Endothelial cell of umbilical vein (primary cell): ENCODE data around the gene HSPD1. TPM values are rescaled to one million over a fixed set of nuclear protein-coding genes. Genes with fewer than 3 reads are reported as not detected.

Experiments used
- Bru-seq: library from RNA; stranded (reverse); fragments of 400-500 nt; gene quantifications from one replicate; lab custom pipeline; 2021; lab: Mats Ljungman, UMichigan
- BruChase-seq, 2 experiments: library from RNA; stranded (reverse); fragments of 400-500 nt; gene quantifications; one replicate each; lab custom pipeline; 2021; lab: Mats Ljungman, UMichigan
- BruUV-seq: library from RNA; stranded (reverse); fragments of 400-500 nt; replicated peaks from 2 replicates; lab custom pipeline; 2021; lab: Mats Ljungman, UMichigan
- CTCF ChIA-PET: fragments of 300-600, 350-600 bp; sonication (Branson Sonifier 250); formaldehyde crosslinking; loops from one replicate; lab custom pipeline; 2021; ENCODE audit warnings: antibody characterized with exemption, inconsistent platforms; lab: Charles Lee
- POLR2A ChIA-PET: fragments of 300-600, 350-600 bp; sonication (Branson Sonifier 250); formaldehyde crosslinking; loops from one replicate; lab custom pipeline; 2021; ENCODE audit warnings: antibody characterized with exemption, inconsistent platforms; lab: Charles Lee
- DNase-seq: peaks from one replicate; pipeline ENCODE4 v3.0.0-alpha.2; 2011; ENCODE audit warnings: low read depth, low spot score
- FAIRE-seq: peaks from 2 replicates; lab custom pipeline; 2011; peaks lifted over from hg19 to GRCh38; lab: Jason Lieb, UNC
- H2AFZ ChIP-seq: 2 replicates; pipeline ENCODE4 v1.6.0; 2012; ENCODE audit warnings: low read depth, low read length, control low read depth, inconsistent platforms
- H3K27ac ChIP-seq: 2 replicates; pipeline ENCODE4 v1.5.1; 2011; ENCODE audit warnings: low read depth, mild to moderate bottlenecking, control low read depth, low read length, moderate library complexity; ENCODE audit not compliant: insufficient read depth
- H3K27me3 ChIP-seq, 2 experiments: 2 replicates each; pipeline versions ENCODE4 v1.6.0 to v1.6.1; 2011; ENCODE audit warnings: low read length in 2 of 2, mixed read lengths in 1 of 2; ENCODE audit not compliant: control insufficient read depth in 2 of 2, insufficient read depth in 2 of 2
- H3K36me3 ChIP-seq, 2 experiments: 2 replicates in 1 of 2; 3 replicates in 1 of 2; pipeline ENCODE4 v1.5.1; 2011; ENCODE audit warnings: low read length in 2 of 2, mild to moderate bottlenecking in 1 of 2, moderate library complexity in 1 of 2; ENCODE audit not compliant: control insufficient read depth in 2 of 2, insufficient read depth in 2 of 2; ENCODE audit errors: extremely low read depth in 1 of 2
- H3K4me1 ChIP-seq: 3 replicates; pipeline ENCODE4 v1.5.1; 2011; ENCODE audit warnings: mild to moderate bottlenecking, low read length; ENCODE audit not compliant: control insufficient read depth, insufficient read depth; ENCODE audit errors: extremely low read depth
- H3K4me2 ChIP-seq: 2 replicates; pipeline ENCODE4 v1.6.1; 2011; ENCODE audit warnings: low read length, control low read depth, mixed read lengths; ENCODE audit not compliant: insufficient read depth
- H3K4me3 ChIP-seq, 3 experiments: fragments of 200-600 bp in 1 of 3; sonication (generic), shearing (Covaris generic) in 1 of 3; replicated peaks in 1 of 3; 2 replicates each; pipeline ENCODE4 v1.5.1; 2011 to 2016; ENCODE audit warnings: control low read depth in 3 of 3, low read length in 3 of 3, mild to moderate bottlenecking in 2 of 3, inconsistent platforms in 1 of 3, low read depth in 1 of 3, moderate library complexity in 1 of 3; ENCODE audit not compliant: insufficient read depth in 1 of 3
- H3K79me2 ChIP-seq: 2 replicates; pipeline ENCODE4 v1.6.0; 2012; ENCODE audit warnings: low read length, inconsistent platforms; ENCODE audit not compliant: control insufficient read depth, insufficient read depth
- H3K9ac ChIP-seq: replicated peaks from 2 replicates; pipeline ENCODE3; 2011; ENCODE audit warnings: low read length, control low read depth; ENCODE audit not compliant: insufficient read depth; ENCODE audit errors: extremely low read depth
- H3K9me1 ChIP-seq: replicated peaks from 3 replicates; pipeline ENCODE4 v1.6.0; 2011; ENCODE audit warnings: mild to moderate bottlenecking, low read length; ENCODE audit not compliant: control insufficient read depth, insufficient read depth; ENCODE audit errors: extremely low read depth
- H3K9me3 ChIP-seq: replicated peaks from 2 replicates; pipeline ENCODE4 v1.5.1; 2012; ENCODE audit warnings: low read length, inconsistent platforms; ENCODE audit not compliant: control insufficient read depth, insufficient read depth
- H4K20me1 ChIP-seq: replicated peaks from 2 replicates; pipeline ENCODE3; 2011; ENCODE audit warnings: mild to moderate bottlenecking, low read length; ENCODE audit not compliant: control insufficient read depth, insufficient read depth; ENCODE audit errors: extremely low read depth
- CTCF ChIP-seq, 2 donors: IDR thresholded peaks; 1 replicate in 1 of 2; 2 replicates in 1 of 2; pipeline ENCODE4 v1.5.1; 2011; ENCODE audit warnings: low read length in 2 of 2, mild to moderate bottlenecking in 2 of 2, moderate library complexity in 2 of 2, control low read depth in 1 of 2, inconsistent platforms in 1 of 2, low read depth in 1 of 2; ENCODE audit not compliant: insufficient read depth in 1 of 2; ENCODE audit errors: extremely low read depth in 1 of 2
- EZH2 ChIP-seq: IDR thresholded peaks from 2 replicates; pipeline ENCODE4 v1.6.1; 2012; ENCODE audit warnings: borderline replicate concordance, low read depth, mild to moderate bottlenecking, moderate library complexity, low read length, inconsistent platforms; ENCODE audit not compliant: severe bottlenecking
- FOS ChIP-seq: IDR thresholded peaks from 2 replicates; pipeline ENCODE4 v1.6.1; 2011; ENCODE audit warnings: mild to moderate bottlenecking, low read length, moderate library complexity, borderline replicate concordance; ENCODE audit not compliant: insufficient read depth
- GATA2 ChIP-seq: IDR thresholded peaks from 2 replicates; pipeline ENCODE4 v1.7.0; 2011; ENCODE audit warnings: low read depth, mild to moderate bottlenecking, moderate library complexity, mixed read lengths, low read length; ENCODE audit not compliant: insufficient read length, insufficient read depth
- JUN ChIP-seq: IDR thresholded peaks from 2 replicates; pipeline ENCODE4 v1.6.1; 2011; ENCODE audit warnings: borderline replicate concordance, low read depth; ENCODE audit not compliant: insufficient read length, insufficient read depth
- MAX ChIP-seq: IDR thresholded peaks from 2 replicates; pipeline ENCODE4 v1.6.1; 2011; ENCODE audit not compliant: insufficient read depth, insufficient read length
- MYC ChIP-seq: IDR thresholded peaks from one replicate; pipeline ENCODE4 v1.6.1; 2011; ENCODE audit warnings: mild to moderate bottlenecking, low read depth, low read length
- POLR2A ChIP-seq: IDR thresholded peaks from 2 replicates; pipeline ENCODE4 v1.6.1; 2012; ENCODE audit warnings: low read depth, mild to moderate bottlenecking, control low read depth, low read length
- POLR2AphosphoS5 ChIP-seq: IDR thresholded peaks from 2 replicates; pipeline ENCODE4 v1.6.1; 2012; ENCODE audit warnings: low read depth, mild to moderate bottlenecking, control low read depth, low read length, moderate library complexity; ENCODE audit not compliant: insufficient read depth
- dilution Hi-C: fragments of 300-500 bp; cut with MboI; formaldehyde crosslinking; loops from one replicate; pipeline ENCODE4 v1.15.0; 2019; ENCODE audit warnings: low sequenced_read_pairs; ENCODE audit not compliant: extremely low pct_ligation_motif_present
- intact Hi-C: fragments of 100-400 bp; cut with micrococcal nuclease; formaldehyde crosslinking; loops from one replicate; pipeline ENCODE4 v1.10.0; 2022
- long read RNA-seq: library from polyadenylated mRNA; stranded (forward); transcript quantifications from one replicate; pipeline ENCODE4 v2.0.0, GENCODE V29; 2021
- polyA minus RNA-seq, 3 experiments: library from RNA; depleted of rRNA, polyadenylated mRNA; stranded (reverse); fragments of >200 nt; gene quantifications; 1 replicate in 1 of 3; 2 replicates in 2 of 3; pipeline ENCODE4 v1.2.3, GENCODE V29; 2011
- polyA plus RNA-seq, 4 experiments: library from polyadenylated mRNA; depleted of rRNA in 3 of 4; stranded (reverse) in 3 of 4; unstranded in 1 of 4; fragments of >200 nt; gene quantifications; 2 replicates each; pipeline versions ENCODE4 v1.2.1 to v1.2.3, GENCODE V29; 2011 to 2012; ENCODE audit warnings: missing spikeins in 1 of 4
- total RNA-seq: library from RNA; stranded (reverse); gene quantifications from 2 replicates; pipeline ENCODE4 v1.2.3, GENCODE V29; 2021

The HSPD1 gene
- total RNA-seq (307 and 337 TPM in 2 replicates), polyA plus RNA-seq (43.8 and 73.2 TPM in 2 replicates), polyA minus RNA-seq (137 and 141 TPM in 2 replicates), Bru-seq, nascent RNA (percentile 97 among the genes with signal in this experiment), BruChase-seq, experiment 1, labeled RNA remaining after a 6-hour chase (percentile 99 among the genes with signal in this experiment), BruChase-seq, experiment 2, labeled RNA remaining after a 2-hour chase (percentile 98 among the genes with signal in this experiment)
- polyA plus RNA-seq (2011; cell fraction: cytosol; rRNA removed): 130 and 136 TPM in 2 replicates
- 128 and 178 TPM in 2 replicates for polyA plus RNA-seq (2011; cell fraction: nucleus; rRNA removed)
- 375 and 526 TPM in 2 replicates for polyA plus RNA-seq (2012)
- polyA minus RNA-seq (2011; cell fraction: cytosol; rRNA and poly(A)+ RNA removed): 320 TPM
- 81.6 and 90.4 TPM in 2 replicates for polyA minus RNA-seq (2011; cell fraction: nucleus; rRNA and poly(A)+ RNA removed)
- long read RNA-seq, transcript HSPD1-202 (12 exons, 2,455 nt): major isoform, 807 of 894 reads
- long read RNA-seq, transcript HSPD1-201 (12 exons, 2,299 nt): minor isoform, 7 of 894 reads
- long read RNA-seq, partial matches to known transcripts: 38 of 894 reads
- long read RNA-seq, other reads (novel, unspliced or antisense): 42 of 894 reads

GRCh38 chr2:197499594-197500502 is at the start of gene HSPD1, which contains the start of gene HSPE1:
Gene HSPD1, minus strand, starts transcription at chr2:197499840. Its CDS starts 992 bp downstream, at chr2:197498848.
Gene HSPE1, plus strand, starts transcription at chr2:197500379. Its CDS starts 58 bp downstream, at chr2:197500437.
- intact Hi-C loops (loop anchor here (1.0 to 5.0 kb wide), 9 partner anchors 15 to 797 kb away; partner anchors contain the start of genes COQ10B, MARS2, RFTN2 and SF3B1), dilution Hi-C loops (no loop called here)
- peaks cover 46% of the 10 kb centered on the region for H3K4me1 ChIP-seq
- H3K27me3 ChIP-seq: no peaks in the 10 kb centered on the region
- FAIRE-seq (peak; percentile 97), DNase-seq (peak; percentile 99)
- BruUV-seq: no TSS peak
- TF ChIP-seq JUN: no peak
- TF ChIP-seq GATA2: no peak
- no peak for TF ChIP-seq FOS
- TF ChIP-seq CTCF (IDR thresholded peaks at IDR 0.05; ENCODE audit: extremely low read depth in 1 of 2, insufficient read depth in 1 of 2, low read depth in 1 of 2, low read length in 2 of 2): no peak
- TF ChIP-seq EZH2: no peak
- TF ChIP-seq MAX: peak; percentile 78
- peak; percentile 93 for TF ChIP-seq POLR2AphosphoS5
- TF ChIP-seq POLR2A: peak; percentile 82
- peak; percentile 98 for TF ChIP-seq MYC
- H2AFZ ChIP-seq: peak within 1 kb of the TSS; percentile 58
- H3K9ac ChIP-seq: peak within 1 kb of the TSS; percentile 67
- H3K79me2 ChIP-seq: peaks cover 76% of the 10 kb centered on the region
- H3K9me1 ChIP-seq: no peaks in the 10 kb centered on the region
- CTCF ChIA-PET: interaction anchor here (0.6 to 1.5 kb wide), 10 partner anchors 8 to 279 kb away, joined by 3 to 6 read pairs (median 3); partner anchors contain the start of genes COQ10B, MOB4 and SF3B1
- H3K4me3 ChIP-seq: peak within 1 kb of the TSS; percentile 68 to 93 (median 86)
- H4K20me1 ChIP-seq: peaks cover 2% of the 10 kb centered on the region
- H3K4me2 ChIP-seq: peak within 1 kb of the TSS; percentile 99
- H3K9me3 ChIP-seq: no peaks in the 10 kb centered on the region
- peaks cover 4 to 18% of the 10 kb centered on the region in 2 experiments for H3K36me3 ChIP-seq
- POLR2A ChIA-PET: interaction anchor here (0.5 to 2.7 kb wide), 13 partner anchors 8 to 176 kb away, joined by 3 to 16 read pairs (median 4); partner anchors contain the start of genes COQ10B, MOB4, RFTN2 and SF3B1
- peak within 1 kb of the TSS; percentile 75 for H3K27ac ChIP-seq
